Spleen (tissue), 7 donors: ENCODE results near the gene NPDC1.

ENCODE experiments used
- CTCF ChIP-seq, 11 experiments: fragments of 200-600 bp in 7 of 11; fragments of 450-650 bp in 4 of 11; sonication (generic) in 4 of 11; IDR thresholded peaks in 8 of 11; conservative IDR thresholded peaks in 3 of 11; 1 replicate in 7 of 11; 2 replicates in 4 of 11; pipeline versions ENCODE4 v1.4.0 to v1.8.0; 2016 to 2021; ENCODE audit warnings: antibody characterized with exemption in 11 of 11, inconsistent platforms in 4 of 11, mild to moderate bottlenecking in 1 of 11
- POLR2AphosphoS5 ChIP-seq, 3 donors: sonication (generic); formaldehyde crosslinking; IDR thresholded peaks; one replicate each; pipeline ENCODE4 v1.5.1; 2017; ENCODE audit warnings: antibody characterized with exemption in 3 of 3
- donor health status: DM: no; HTN: no; CAD: no; lungs with moderate emphysema.
- donor health status: DM: no; HTN: no; CAD: no.
- donor health status: DM: no; HTN: no; CAD: no.

- TF ChIP-seq CTCF (IDR thresholded peaks at IDR 0.05 in 8 of 11, conservative IDR thresholded peaks at IDR 0.05 in 3 of 11), result no peak
- TF ChIP-seq POLR2AphosphoS5 (IDR thresholded peaks at IDR 0.05), result no peak
Observed at GRCh38 chr9:137089232-137089947, 43.4 kb upstream of the NPDC1 start.
